Kasumi-1 (cell line): ENCODE measurements around the gene NIPAL4.
A peak's percentile ranks its signal among the peaks of the same experiment; 100 is the strongest.
"Not testable (repeated sequence)": the region's sequence is repeated elsewhere in the genome, so short reads cannot be mapped to it uniquely, and the experiment has no call there.

Experiments
- DNase-seq, 2 experiments: peaks; one replicate each; lab custom pipeline; 2025; lab: John Stamatoyannopoulos, UW

NIPAL4 gene

DNA sequence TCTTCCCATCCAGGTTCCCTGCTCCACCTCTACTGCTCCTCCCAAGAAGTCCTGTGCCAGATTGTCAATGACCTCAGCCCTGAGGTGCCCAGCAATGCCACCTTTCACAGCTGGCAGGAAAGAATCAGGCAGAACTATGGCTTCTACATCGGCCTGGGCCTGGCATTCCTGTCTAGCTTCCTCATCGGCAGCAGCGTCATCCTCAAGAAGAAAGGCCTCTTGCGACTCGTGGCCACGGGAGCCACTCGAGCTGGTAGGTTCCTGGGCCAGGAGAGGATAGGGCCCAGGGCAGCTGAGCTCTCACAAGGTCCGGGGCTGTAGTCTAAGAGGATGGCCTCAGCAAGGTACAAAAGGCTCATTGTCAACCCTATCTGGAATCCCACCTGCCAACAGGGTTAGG is 3.1 kb downstream of the NIPAL4 start:
- DNase-seq, result no peak

GRCh38 chr5:157463621-157464518 is 3.9 kb downstream of the NIPAL4 start:
- no peak for DNase-seq

GRCh38 chr5:157464519-157465171 is 4.6 kb downstream of the NIPAL4 start:
- DNase-seq, result no peak

- no peak for DNase-seq
These were observed 8.4 kb downstream of the NIPAL4 start for GRCh38 chr5:157468293-157468965.

GRCh38 chr5:157469073-157469472 is 9.1 kb downstream of the NIPAL4 start:
- no peak for DNase-seq

- DNase-seq, result no peak
These were observed 9.7 kb downstream of the NIPAL4 start for GRCh38 chr5:157469687-157470086.

DNA sequence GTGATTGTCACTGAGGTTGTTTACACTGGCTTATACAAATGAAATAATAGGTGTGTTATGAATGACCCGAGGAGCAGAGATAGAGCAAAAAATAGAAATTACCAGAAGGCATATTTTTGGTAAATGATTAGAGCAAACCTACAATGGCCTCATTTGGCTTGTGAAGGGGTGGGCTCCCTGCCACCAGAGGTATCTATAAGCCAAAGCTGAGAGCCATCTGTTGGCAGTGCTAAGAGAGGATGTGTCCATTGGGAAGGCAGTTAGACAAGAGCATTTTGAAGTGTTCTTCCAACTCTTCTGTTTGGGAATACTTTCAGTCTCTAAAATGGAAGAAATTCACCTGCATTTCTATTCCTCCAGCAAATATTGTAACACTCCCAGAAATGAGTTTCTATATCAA is 10.6 kb downstream of the NIPAL4 start:
- no peak for DNase-seq

DNA sequence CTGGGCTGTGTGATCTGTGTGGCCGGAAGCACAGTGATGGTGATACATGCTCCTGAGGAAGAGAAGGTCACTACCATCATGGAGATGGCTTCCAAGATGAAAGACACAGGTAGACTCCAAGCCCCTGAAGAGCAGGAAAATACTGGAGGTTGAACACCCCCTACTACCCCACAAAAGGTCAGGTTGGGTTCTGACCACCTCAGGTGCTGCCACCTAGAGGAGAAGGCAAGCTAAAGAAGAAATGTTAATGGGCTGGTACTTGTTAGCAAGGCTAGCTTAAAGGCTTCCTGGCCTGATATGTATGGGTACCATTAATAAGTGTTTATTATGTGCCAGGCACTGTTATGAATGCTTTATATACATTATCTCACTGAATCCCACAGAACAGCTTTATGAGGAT is 11.7 kb downstream of the NIPAL4 start:
- DNase-seq, result peak in 1 of 2 experiments; percentile 27

DNA sequence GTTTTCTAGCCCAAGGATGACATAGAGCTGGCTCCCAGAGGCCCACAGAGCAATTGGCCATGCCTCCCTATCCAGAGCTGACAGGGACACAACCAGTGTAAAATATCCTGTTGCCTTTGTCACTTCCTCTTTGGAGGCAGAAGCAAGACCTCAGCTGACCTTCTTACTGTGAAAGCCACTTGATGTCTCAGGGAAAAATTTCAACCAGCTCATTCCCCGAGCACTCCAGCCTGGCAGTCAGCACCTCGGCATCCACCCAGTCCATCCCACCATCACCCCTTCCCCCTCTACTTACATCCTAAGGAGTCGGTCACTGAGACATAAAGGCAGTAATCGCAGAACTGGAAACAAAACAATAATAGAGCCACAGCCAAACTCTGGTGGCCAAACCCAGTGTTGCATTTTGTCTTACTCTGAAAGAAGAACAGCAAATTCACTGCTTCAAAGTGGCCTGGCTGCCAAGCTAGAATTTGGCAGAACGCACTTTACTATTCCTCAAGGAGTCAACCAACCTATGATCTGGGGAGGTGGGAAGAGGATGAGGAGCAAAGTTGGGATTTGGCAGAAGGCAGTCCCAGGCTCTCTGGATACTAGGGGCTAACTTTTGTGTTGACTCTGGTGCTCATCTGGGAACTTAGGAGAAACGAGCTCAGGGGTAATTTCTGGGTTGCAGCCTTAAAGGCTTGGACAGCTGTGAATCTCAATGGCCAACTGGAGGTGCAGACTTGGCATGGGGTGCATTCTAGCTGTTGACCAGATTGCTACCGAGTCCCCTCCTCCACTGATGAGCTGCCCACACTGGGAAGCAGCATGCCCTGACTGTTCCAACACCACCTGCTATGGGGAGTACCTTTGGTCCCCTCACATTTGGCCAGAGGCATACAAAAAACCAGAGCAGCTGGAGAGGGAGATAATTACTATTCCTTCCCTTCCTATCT is 13.6 kb downstream of the NIPAL4 start:
- DNase-seq, result no peak

DNA sequence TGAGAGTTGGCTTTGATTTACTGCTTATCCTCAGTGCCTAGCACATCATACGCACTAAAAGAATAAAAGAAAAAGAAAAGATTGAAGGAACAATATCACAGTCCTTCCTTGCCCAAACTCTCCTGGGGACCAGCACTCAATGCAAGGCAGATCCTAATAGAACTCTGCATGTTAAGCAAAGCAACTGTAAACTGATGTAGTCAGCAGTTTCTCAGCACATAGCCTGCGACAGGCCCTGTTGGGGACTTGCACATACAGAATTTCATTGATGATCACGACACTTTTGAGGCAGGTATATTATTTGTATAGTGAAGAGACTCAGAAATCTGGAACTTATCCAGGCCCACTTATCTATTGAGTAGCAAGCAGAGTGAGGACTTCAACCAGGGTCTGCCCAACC is 15.4 kb downstream of the NIPAL4 start:
- DNase-seq, result no peak

DNA sequence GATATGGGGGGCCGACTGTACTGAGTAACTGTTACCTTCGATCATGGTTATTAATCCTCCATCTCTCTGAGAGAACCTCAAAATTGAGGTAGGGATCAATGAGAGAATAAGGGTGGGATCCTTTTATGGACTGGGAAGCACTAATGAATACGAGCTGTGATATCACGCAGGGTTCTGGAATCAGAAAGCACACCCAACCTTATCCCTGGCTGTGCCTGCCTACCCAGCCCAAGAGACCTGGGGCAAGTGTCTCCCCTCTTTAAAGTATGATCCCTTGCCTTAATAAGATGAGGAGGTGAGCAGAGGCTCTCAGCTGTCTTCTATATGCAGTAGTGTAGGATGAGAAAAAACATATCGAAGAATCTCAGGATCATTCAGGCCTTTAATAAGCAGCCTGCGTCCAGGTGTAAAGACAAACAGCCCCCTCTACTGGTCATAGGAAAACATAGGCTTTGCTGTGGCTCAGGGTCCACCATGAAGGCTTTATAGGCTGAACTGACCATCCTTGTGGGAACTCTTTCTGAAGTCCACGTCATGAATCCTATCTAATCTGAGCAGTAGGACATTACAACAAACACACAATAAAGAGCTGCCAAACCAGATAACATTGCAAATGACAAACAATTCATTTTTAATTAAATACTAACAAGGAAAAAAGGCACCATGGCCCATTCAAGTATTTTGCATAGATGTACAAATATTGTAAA is 16.8 kb downstream of the NIPAL4 start:
- DNase-seq, result peak; percentile 14 to 53

GRCh38 chr5:157477814-157478494 is 17.9 kb downstream of the NIPAL4 start:
- DNase-seq, result no peak

DNA sequence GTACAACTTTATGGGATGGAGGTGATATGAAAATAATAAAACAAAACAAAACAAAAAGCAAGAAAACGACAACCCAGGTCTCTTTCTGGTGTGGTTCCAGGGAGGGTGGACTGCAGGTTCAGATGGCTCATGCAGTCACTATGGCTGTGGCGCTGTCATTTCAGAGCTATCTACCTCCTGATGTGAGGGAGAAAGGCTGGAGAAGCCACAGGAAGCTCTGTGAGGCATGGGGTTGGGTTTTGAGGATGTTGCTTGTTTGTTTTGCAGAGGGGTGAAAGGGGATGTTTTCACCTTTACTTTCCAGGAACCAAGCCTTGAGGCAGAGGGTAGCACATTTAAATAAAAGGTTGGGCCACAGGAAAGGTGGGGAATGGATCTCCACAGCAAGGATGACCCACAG is 18.7 kb downstream of the NIPAL4 start:
- no peak for DNase-seq

- DNase-seq, result no peak
These were observed 19.2 kb downstream of the NIPAL4 start for GRCh38 chr5:157479166-157479565.

GRCh38 chr5:157479612-157480510 is 19.8 kb downstream of the NIPAL4 start:
- no peak for DNase-seq

DNA sequence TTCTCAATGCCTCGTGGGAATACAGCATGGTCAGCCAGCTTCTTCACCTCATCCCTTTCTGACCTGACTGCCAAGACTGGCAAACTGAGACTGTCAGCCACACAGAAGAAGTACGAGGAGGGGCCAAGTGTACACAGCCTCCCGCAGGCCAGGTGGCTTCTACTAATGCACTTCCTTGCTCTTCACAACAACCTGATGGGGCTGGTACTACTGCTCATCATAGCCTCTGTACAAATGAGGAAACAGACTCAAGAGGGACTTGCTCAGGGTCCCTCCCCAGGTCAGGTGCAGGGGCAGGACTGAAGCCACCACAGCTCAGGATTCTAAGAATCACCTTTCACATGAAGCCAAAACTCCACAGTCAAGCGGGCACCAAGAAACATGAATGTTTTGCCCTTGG is 21.3 kb downstream of the NIPAL4 start:
- no peak for DNase-seq

DNA sequence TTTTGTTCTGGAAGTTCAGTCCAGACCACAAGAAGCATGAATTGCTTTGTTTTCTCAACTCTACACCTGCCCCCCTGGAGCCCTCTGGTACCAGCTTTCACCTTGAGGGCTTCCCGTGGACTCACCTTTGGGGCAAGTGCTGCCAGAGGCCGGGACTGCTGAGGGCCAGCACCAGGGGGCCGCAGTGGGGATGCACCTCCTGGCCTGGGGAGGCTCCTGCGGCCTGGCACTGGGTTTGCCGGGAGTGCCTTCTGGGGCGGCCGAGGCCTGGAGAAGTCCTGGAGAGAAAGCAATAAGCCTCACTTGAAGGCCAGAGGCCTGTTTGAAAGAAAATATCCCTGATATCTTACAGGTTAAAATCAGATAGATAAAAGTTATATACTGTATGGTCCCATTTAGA is 21.7 kb downstream of the NIPAL4 start:
- DNase-seq, result no peak

- not testable (repeated sequence) for DNase-seq
These were observed 22.7 kb downstream of the NIPAL4 start for GRCh38 chr5:157482702-157483101.

GRCh38 chr5:157484768-157485167 is 24.8 kb downstream of the NIPAL4 start:
- no peak for DNase-seq
